CD4-positive, alpha-beta T cell (primary cell): Measurements from ENCODE around the gene GPRIN1. TPM values are rescaled to one million over a fixed set of nuclear protein-coding genes. Genes with fewer than 3 reads are reported as not detected.

Source experiments
- ATAC-seq: fragments of 200-7000 bp; cut with Tn5 transposase; one replicate; pipeline ENCODE4 v1.10.0; 2022; ENCODE audit warnings: mild to moderate bottlenecking; ENCODE audit not compliant: poor library complexity
- CTCF ChIA-PET: fragments of 350-600 bp; sonication (Branson Sonifier 250); formaldehyde crosslinking; loops from one replicate; lab custom pipeline; 2021; ENCODE audit warnings: antibody characterized with exemption, inconsistent platforms; lab: Charles Lee
- POLR2A ChIA-PET: fragments of 350-600 bp; sonication (Branson Sonifier 250); formaldehyde crosslinking; loops from one replicate; lab custom pipeline; 2021; ENCODE audit warnings: antibody characterized with exemption, inconsistent platforms; lab: Charles Lee
- DNase-seq, 14 experiments: peaks; one replicate each; pipeline ENCODE4 v3.0.0-alpha.2; 2013 to 2020; ENCODE audit warnings: mixed read lengths in 2 of 14
- H3K27ac ChIP-seq, 2 donors: one replicate each; pipeline versions ENCODE4 v1.5.1 to v1.7.0; 2013; ENCODE audit warnings: low read length in 2 of 2, low read depth in 1 of 2, mild to moderate bottlenecking in 1 of 2
- H3K27me3 ChIP-seq, 2 experiments: 1 replicate in 1 of 2; 2 replicates in 1 of 2; pipeline versions ENCODE4 v1.6.1 to v1.7.0; 2013; ENCODE audit warnings: low read length in 2 of 2, control low read depth in 1 of 2, mild to moderate bottlenecking in 1 of 2, moderate library complexity in 1 of 2; ENCODE audit not compliant: insufficient read depth in 2 of 2, control insufficient read depth in 1 of 2
- H3K36me3 ChIP-seq: one replicate; pipeline ENCODE4 v1.6.1; 2013; ENCODE audit warnings: low read length, control low read depth; ENCODE audit not compliant: insufficient read depth
- H3K4me1 ChIP-seq: one replicate; pipeline ENCODE4 v1.6.1; 2013; ENCODE audit warnings: low read length, control low read depth; ENCODE audit not compliant: insufficient read depth
- H3K4me3 ChIP-seq: one replicate; pipeline ENCODE4 v1.5.1; 2013; ENCODE audit warnings: mild to moderate bottlenecking, low read length, moderate library complexity
- H3K9me3 ChIP-seq, 2 experiments: 1 replicate in 1 of 2; 2 replicates in 1 of 2; pipeline versions ENCODE4 v1.6.1 to v1.7.0; 2013; ENCODE audit warnings: low read length in 2 of 2, mild to moderate bottlenecking in 2 of 2, control low read depth in 1 of 2, moderate library complexity in 1 of 2; ENCODE audit not compliant: control insufficient read depth in 1 of 2, insufficient read depth in 1 of 2
- H3K27ac Mint-ChIP-seq: one replicate; pipeline ENCODE4 v1.8.0; 2020; ENCODE audit warnings: mixed read lengths
- H3K27me3 Mint-ChIP-seq: one replicate; pipeline ENCODE4 v1.8.0; 2021; ENCODE audit warnings: mixed read lengths
- H3K36me3 Mint-ChIP-seq: one replicate; pipeline ENCODE4 v1.8.0; 2021; ENCODE audit warnings: low read depth, mixed read lengths
- H3K4me1 Mint-ChIP-seq: one replicate; pipeline ENCODE4 v1.8.0; 2021; ENCODE audit warnings: low read depth, mixed read lengths
- H3K4me3 Mint-ChIP-seq: one replicate; pipeline ENCODE4 v1.8.0; 2020; ENCODE audit warnings: mild to moderate bottlenecking, mixed read lengths
- H3K9me3 Mint-ChIP-seq: one replicate; pipeline ENCODE4 v1.8.0; 2020; ENCODE audit warnings: mixed read lengths
- CTCF ChIP-seq: fragments of 200-600 bp; IDR thresholded peaks from one replicate; pipeline ENCODE4 v1.8.0; 2022; ENCODE audit warnings: antibody characterized with exemption, mild to moderate bottlenecking
- intact Hi-C, 2 experiments: fragments of 100-400 bp; cut with DNase I in 1 of 2; cut with micrococcal nuclease in 1 of 2; formaldehyde crosslinking; loops; one replicate each; pipeline versions ENCODE4 v1.15.1 to v1.9.0; 2023 to 2025; cut with DNase I, micrococcal nuclease
- total RNA-seq, 174 experiments: library from RNA in 2 of 174; stranded (reverse) in 2 of 174; gene quantifications; one replicate each; pipeline ENCODE4 v1.2.3 and lab custom pipeline; 2021 to 2026

Gene GPRIN1
- total RNA-seq, 2 experiments from 2014 or later: 0.22 to 0.36 TPM

- Histone ChIP-seq H3K9me3 (no peaks in the 10 kb centered on the region), H3K27ac (peak overlapping the region in 1 of 2 donors; percentile 7), H3K4me3 (peak overlapping the region; percentile 37), H3K4me1 (peaks cover 68% of the 10 kb centered on the region), H3K27me3 (no peaks in the 10 kb centered on the region), H3K36me3 (no peaks in the 10 kb centered on the region)
- peaks cover 54% of the 10 kb centered on the region for H3K4me1 Mint-ChIP-seq
- no peaks in the 10 kb centered on the region for H3K9me3 Mint-ChIP-seq
- ChIA-PET CTCF (interaction anchor here (0.8 to 2.4 kb wide), 3 partner anchors 12 to 134 kb away, joined by 3 to 6 read pairs (median 3); partner anchors contain the start of genes CLTB and FAF2), POLR2A (interaction anchor here (1.0 to 4.5 kb wide), 5 partner anchors 9 to 103 kb away, joined by 3 to 29 read pairs (median 4); partner anchors contain the start of genes FAF2, RNF44 and TSPAN17)
- ATAC-seq: no peak
- no peaks in the 10 kb centered on the region for H3K36me3 Mint-ChIP-seq
- intact Hi-C loops: no loop called here
- H3K27ac Mint-ChIP-seq: peak overlapping the region; percentile 71
- no peak for TF ChIP-seq CTCF
- H3K4me3 Mint-ChIP-seq: no peak overlapping the region
- no peaks in the 10 kb centered on the region for H3K27me3 Mint-ChIP-seq
- peak in 1 of 14 experiments; percentile 23 for DNase-seq
Measured at GRCh38 chr5:176550275-176550831, 59.6 kb downstream of the GPRIN1 start.

- H3K4me3 Mint-ChIP-seq: no peak overlapping the region
Measured at GRCh38 chr5:176549871-176550270, 60.1 kb downstream of the GPRIN1 start.

GRCh38 chr5:176548967-176549444, 61.0 kb downstream of the GPRIN1 start, which contains the start of gene CDHR2:
TSS of gene CDHR2 (plus strand) at chr5:176549342. CDS start at chr5:176565353, 16,011 bp downstream.
- TF ChIP-seq CTCF: no peak
- Mint-ChIP-seq H3K27me3 (no peaks in the 10 kb centered on the region), H3K27ac (peak within 1 kb of the TSS; percentile 74), H3K9me3 (no peaks in the 10 kb centered on the region), H3K36me3 (no peaks in the 10 kb centered on the region), H3K4me3 (no peak within 1 kb of the TSS), H3K4me1 (peaks cover 57% of the 10 kb centered on the region)
- ChIA-PET CTCF (interaction anchor here (1.3 kb wide), 1 partner anchor 11 kb away, joined by 3 read pairs; no protein-coding TSS in a partner anchor), POLR2A (interaction anchor here (4.5 kb wide), 1 partner anchor 12 kb away, joined by 29 read pairs; the partner anchor contains the start of gene RNF44)
- Histone ChIP-seq H3K4me3 (no peak within 1 kb of the TSS), H3K36me3 (no peaks in the 10 kb centered on the region), H3K4me1 (peaks cover 68% of the 10 kb centered on the region), H3K27me3 (no peaks in the 10 kb centered on the region), H3K9me3 (no peaks in the 10 kb centered on the region), H3K27ac (peak within 1 kb of the TSS in 1 of 2 donors; percentile 47)
- peak in 1 of 14 experiments; percentile 32 for DNase-seq
- ATAC-seq: no peak
- intact Hi-C loops: no loop called here

More at GRCh38 chr5:176549871-176550270, 60.1 kb downstream of the GPRIN1 start:
- Histone ChIP-seq H3K4me1 (peaks cover 68% of the 10 kb centered on the region), H3K9me3 (no peaks in the 10 kb centered on the region), H3K36me3 (no peaks in the 10 kb centered on the region), H3K4me3 (no peak overlapping the region), H3K27me3 (no peaks in the 10 kb centered on the region), H3K27ac (no peak overlapping the region)
- Mint-ChIP-seq H3K27ac (peak overlapping the region; percentile 71), H3K27me3 (no peaks in the 10 kb centered on the region), H3K9me3 (no peaks in the 10 kb centered on the region), H3K4me1 (peaks cover 54% of the 10 kb centered on the region), H3K36me3 (no peaks in the 10 kb centered on the region)
- POLR2A ChIA-PET: interaction anchor here (1.0 to 4.5 kb wide), 4 partner anchors 8 to 102 kb away, joined by 3 to 29 read pairs (median 6); partner anchors contain the start of genes FAF2, RNF44 and TSPAN17
- TF ChIP-seq CTCF: no peak
- ATAC-seq: no peak
- DNase-seq: peak in 1 of 14 experiments; percentile 11
- intact Hi-C loops: no loop called here
- CTCF ChIA-PET: interaction anchor here (1.3 kb wide), 1 partner anchor 12 kb away, joined by 3 read pairs; no protein-coding TSS in a partner anchor
